ENCODE data around the gene IFTAP. TPM values are rescaled to one million over a fixed set of nuclear protein-coding genes. Genes with fewer than 3 reads are reported as not detected.
"Not testable (repeated sequence)": the region's sequence is repeated elsewhere in the genome, so short reads cannot be mapped to it uniquely, and the experiment has no call there.

Gene IFTAP
- total RNA-seq, 4 donors from 2014 or later: 23.3 to 46.5 (median 26.1) TPM

DNA sequence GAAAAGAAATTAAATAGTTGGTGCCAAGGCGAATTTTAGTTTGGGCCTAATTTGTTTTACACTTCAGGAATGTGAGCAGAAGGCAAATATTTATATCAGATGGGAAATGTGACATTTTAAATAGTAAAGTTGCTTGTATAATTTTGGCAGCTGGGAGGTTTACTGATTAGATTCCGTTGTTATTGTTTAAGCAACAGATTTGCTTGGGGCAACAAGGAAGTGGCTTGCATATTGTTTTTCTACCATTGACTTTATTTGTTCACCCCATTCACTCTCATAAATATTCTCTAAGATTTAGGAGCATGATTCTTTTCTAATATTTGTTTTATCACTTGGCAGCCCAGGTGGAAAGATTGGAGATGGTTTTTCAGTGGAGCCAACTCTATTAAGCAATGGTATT lies 44.3 kb downstream of the IFTAP start:
- Histone ChIP-seq H3K27ac (replicated peaks in 1 of 4) (no peak overlapping the region), H3K36me3 (peaks cover 0 to 6% (median 2%) of the 10 kb centered on the region in 4 donors), H3K4me1 (peaks cover 0 to 20% (median 12%) of the 10 kb centered on the region in 4 donors), H3K9me3 (no peaks in the 10 kb centered on the region), H3K27me3 (no peaks in the 10 kb centered on the region), H3K4me3 (no peak overlapping the region)
- no peak for DNase-seq (ENCODE audit: extremely low spot score)
- 70% methylated on average over 2 of the region's 2 CpGs for WGBS
- intact Hi-C loops (cut with DNase I): no loop called here
- no peak for TF ChIP-seq CTCF (IDR thresholded peaks at IDR 0.05)
- no peak for TF ChIP-seq POLR2A (IDR thresholded peaks at IDR 0.05; ENCODE audit: low read depth)

- no peaks in the 10 kb centered on the region for H3K4me1 ChIP-seq
- H3K4me3 ChIP-seq: no peak overlapping the region
- no peak overlapping the region for H3K27ac ChIP-seq (replicated peaks in 1 of 4)
- no peaks in the 10 kb centered on the region for H3K27me3 ChIP-seq
- intact Hi-C loops (cut with DNase I): no loop called here
- H3K9me3 ChIP-seq: no peaks in the 10 kb centered on the region
- TF ChIP-seq CTCF (IDR thresholded peaks at IDR 0.05) (no peak), EP300 (IDR thresholded peaks at IDR 0.05) (no peak), POLR2A (IDR thresholded peaks at IDR 0.05; ENCODE audit: low read depth) (no peak), POLR2AphosphoS5 (IDR thresholded peaks at IDR 0.05) (no peak)
- 85% methylated on average over 6 of the region's 6 CpGs for WGBS
- peaks cover 7 to 15% (median 11%) of the 10 kb centered on the region in 4 donors for H3K36me3 ChIP-seq
- no peak for DNase-seq (ENCODE audit: extremely low spot score)
Observed at GRCh38 chr11:36657610-36658267, 63.4 kb downstream of the IFTAP start.

DNA sequence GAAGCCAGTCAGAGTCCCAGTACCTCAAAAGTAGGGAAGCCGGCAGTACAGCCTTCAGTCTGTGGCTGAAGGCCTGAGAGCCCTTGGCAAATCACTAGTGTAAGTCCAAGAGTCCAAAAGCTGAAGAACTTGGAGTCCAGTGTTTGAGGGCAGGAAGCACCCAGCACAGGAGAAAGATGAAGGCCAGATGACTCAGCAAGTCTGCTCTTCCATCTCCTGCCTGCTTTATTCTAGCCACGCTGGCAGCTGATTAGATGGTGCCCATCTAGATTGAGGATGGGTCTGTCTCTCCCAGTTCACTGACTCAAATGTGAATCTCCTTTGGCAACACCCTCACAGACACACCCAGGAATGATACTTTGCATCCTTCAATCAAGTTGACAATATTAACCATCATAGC lies 67.1 kb downstream of the IFTAP start:
- H3K36me3 ChIP-seq: peaks cover 7 to 15% (median 11%) of the 10 kb centered on the region in 4 donors
- H3K27me3 ChIP-seq; H3K4me3 ChIP-seq; DNase-seq (ENCODE audit: extremely low spot score); H3K9me3 ChIP-seq; intact Hi-C loops (cut with DNase I); H3K27ac ChIP-seq (replicated peaks in 1 of 4); H3K4me1 ChIP-seq: not testable (repeated sequence)
- WGBS: 95% methylated on average over 2 of the region's 2 CpGs

DNA sequence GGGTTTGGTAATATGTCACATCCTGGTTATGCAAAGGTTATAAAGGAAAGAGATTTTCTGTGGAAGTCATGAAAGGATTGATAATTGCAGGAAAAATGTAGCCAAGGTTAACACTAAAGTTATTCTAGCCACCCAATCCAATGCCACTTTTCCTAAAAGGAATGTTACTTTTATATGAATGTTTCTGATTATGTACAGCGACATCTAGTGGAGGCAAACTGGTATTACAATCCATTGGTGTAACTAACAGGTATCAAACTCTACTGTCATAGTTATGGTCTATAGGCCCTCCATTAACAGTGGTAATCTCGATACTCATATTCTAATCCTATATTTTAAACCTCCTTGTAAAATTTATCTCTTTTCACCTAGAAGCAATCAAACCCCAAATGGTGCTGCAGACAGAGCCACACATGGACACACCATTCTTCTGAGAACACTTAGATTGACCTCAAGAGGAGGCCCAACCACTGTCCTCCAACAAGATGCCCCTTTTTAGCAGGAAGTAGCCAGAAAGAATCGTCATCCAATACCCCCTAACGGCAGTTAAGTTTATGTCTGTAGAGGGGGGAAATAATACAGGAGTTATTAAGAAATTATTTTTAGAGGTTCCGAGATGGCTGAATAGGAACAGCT lies 78.6 kb downstream of the IFTAP start:
- 67% methylated on average over 5 of the region's 5 CpGs for WGBS
- no peak for DNase-seq (ENCODE audit: extremely low spot score)
- no peak for TF ChIP-seq EP300 (IDR thresholded peaks at IDR 0.05)
- TF ChIP-seq POLR2A (IDR thresholded peaks at IDR 0.05; ENCODE audit: low read depth): no peak
- no peak for TF ChIP-seq POLR2AphosphoS5 (IDR thresholded peaks at IDR 0.05)
- peak; percentile 78 to 85 (median 83) for TF ChIP-seq CTCF (IDR thresholded peaks at IDR 0.05)
- Histone ChIP-seq H3K9me3 (no peaks in the 10 kb centered on the region), H3K4me1 (no peaks in the 10 kb centered on the region), H3K4me3 (no peak overlapping the region), H3K27me3 (no peaks in the 10 kb centered on the region), H3K36me3 (no peaks in the 10 kb centered on the region), H3K27ac (replicated peaks in 1 of 4) (no peak overlapping the region)
- intact Hi-C loops (cut with DNase I): loop anchor here (1.0 kb wide), 1 partner anchor 109 kb away; no protein-coding TSS in a partner anchor

DNA sequence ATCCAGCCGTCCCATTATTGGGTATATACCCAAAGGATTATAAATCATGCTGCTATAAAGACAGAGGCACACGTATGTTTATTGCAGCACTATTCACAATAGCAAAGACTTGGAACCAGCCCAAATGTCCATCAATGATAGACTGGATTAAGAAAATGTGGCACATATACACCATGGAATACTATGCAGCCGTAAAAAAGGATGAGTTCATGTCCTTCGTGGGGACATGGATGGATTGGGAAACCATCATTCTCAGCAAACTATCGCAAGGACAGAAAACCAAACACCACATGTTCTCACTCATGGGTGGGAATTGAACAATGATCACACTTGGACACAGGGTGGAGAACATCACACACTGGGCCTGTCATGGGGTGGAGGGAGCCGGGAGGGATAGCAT lies 85.2 kb downstream of the IFTAP start:
- H3K27ac ChIP-seq (replicated peaks in 1 of 4); H3K27me3 ChIP-seq; intact Hi-C loops (cut with DNase I); H3K9me3 ChIP-seq; H3K4me1 ChIP-seq; H3K36me3 ChIP-seq; DNase-seq (ENCODE audit: extremely low spot score); H3K4me3 ChIP-seq: not testable (repeated sequence)
- 93% methylated on average over 6 of the region's 6 CpGs for WGBS

DNA sequence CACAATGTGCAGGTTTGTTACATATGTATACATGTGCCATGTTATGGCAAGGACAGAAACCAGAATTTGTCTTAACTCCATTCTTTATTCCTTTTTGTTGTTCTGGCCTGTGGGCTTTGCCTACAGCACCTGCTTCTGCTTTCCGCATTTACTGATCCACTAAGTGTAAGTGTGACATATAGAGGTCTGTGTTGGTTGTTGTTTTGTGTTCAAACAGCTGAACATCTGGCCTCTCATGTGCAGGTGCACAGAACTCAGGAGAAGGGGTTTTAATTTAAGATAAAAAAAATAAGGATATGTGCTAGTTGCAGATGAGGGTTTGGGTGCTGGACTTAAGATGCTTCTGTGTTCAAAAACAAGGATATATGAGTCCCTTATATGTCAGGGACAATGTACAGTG lies 89.5 kb downstream of the IFTAP start:
- H3K27ac ChIP-seq (replicated peaks in 1 of 4): no peak overlapping the region
- H3K27me3 ChIP-seq: peaks cover 0 to 10% (median 0%) of the 10 kb centered on the region in 4 donors
- TF ChIP-seq CTCF (IDR thresholded peaks at IDR 0.05): no peak
- TF ChIP-seq POLR2A (IDR thresholded peaks at IDR 0.05; ENCODE audit: low read depth): no peak
- no peak for TF ChIP-seq EP300 (IDR thresholded peaks at IDR 0.05)
- no peak for TF ChIP-seq POLR2AphosphoS5 (IDR thresholded peaks at IDR 0.05)
- intact Hi-C loops (cut with DNase I): no loop called here
- H3K4me1 ChIP-seq: no peaks in the 10 kb centered on the region
- no peaks in the 10 kb centered on the region for H3K36me3 ChIP-seq
- no peak for DNase-seq (ENCODE audit: extremely low spot score)
- H3K4me3 ChIP-seq: no peak overlapping the region
- H3K9me3 ChIP-seq: no peaks in the 10 kb centered on the region
- 100% methylated on average over 1 of the region's 1 CpG for WGBS
